ENCODE measurements around the gene PCF11. TPM values are rescaled to one million over a fixed set of nuclear protein-coding genes. Genes with fewer than 3 reads are reported as not detected.

PCF11 gene
- total RNA-seq, 1 donor from 2014 or later, result 46.7 TPM

- H3K27ac Mint-ChIP-seq (ENCODE audit: unreplicated experiment), result no peak overlapping the region
- H3K9me3 Mint-ChIP-seq (ENCODE audit: unreplicated experiment), result no peaks in the 10 kb centered on the region
- no peaks in the 10 kb centered on the region for H3K27me3 Mint-ChIP-seq (ENCODE audit: unreplicated experiment)
- no peak for TF ChIP-seq CTCF (IDR thresholded peaks at IDR 0.05; ENCODE audit: partially characterized antibody, unreplicated experiment)
- no peak overlapping the region for H3K4me3 Mint-ChIP-seq (ENCODE audit: unreplicated experiment)
- no peaks in the 10 kb centered on the region for H3K4me1 Mint-ChIP-seq (ENCODE audit: low read depth, unreplicated experiment)
- DNase-seq, result no peak
- H3K36me3 Mint-ChIP-seq (ENCODE audit: unreplicated experiment), result no peaks in the 10 kb centered on the region
Observed at GRCh38 chr11:83222499-83222898, 65.6 kb downstream of the PCF11 start.

GRCh38 chr11:83223457-83223856 is 66.5 kb downstream of the PCF11 start:
- Mint-ChIP-seq H3K4me3 (ENCODE audit: unreplicated experiment) (no peak overlapping the region), H3K9me3 (ENCODE audit: unreplicated experiment) (no peaks in the 10 kb centered on the region), H3K27ac (ENCODE audit: unreplicated experiment) (no peak overlapping the region), H3K4me1 (ENCODE audit: low read depth, unreplicated experiment) (no peaks in the 10 kb centered on the region), H3K36me3 (ENCODE audit: unreplicated experiment) (no peaks in the 10 kb centered on the region), H3K27me3 (ENCODE audit: unreplicated experiment) (no peaks in the 10 kb centered on the region)
- no peak for DNase-seq
- no peak for TF ChIP-seq CTCF (IDR thresholded peaks at IDR 0.05; ENCODE audit: partially characterized antibody, unreplicated experiment)

- no peaks in the 10 kb centered on the region for H3K27me3 Mint-ChIP-seq (ENCODE audit: unreplicated experiment)
- no peak for TF ChIP-seq CTCF (IDR thresholded peaks at IDR 0.05; ENCODE audit: partially characterized antibody, unreplicated experiment)
- H3K4me3 Mint-ChIP-seq (ENCODE audit: unreplicated experiment), result no peak overlapping the region
- H3K27ac Mint-ChIP-seq (ENCODE audit: unreplicated experiment), result no peak overlapping the region
- no peak for DNase-seq
- H3K9me3 Mint-ChIP-seq (ENCODE audit: unreplicated experiment), result no peaks in the 10 kb centered on the region
- peaks cover 3% of the 10 kb centered on the region for H3K4me1 Mint-ChIP-seq (ENCODE audit: low read depth, unreplicated experiment)
- H3K36me3 Mint-ChIP-seq (ENCODE audit: unreplicated experiment), result no peaks in the 10 kb centered on the region
Observed at GRCh38 chr11:83235825-83236224, 78.9 kb downstream of the PCF11 start.

Other genes with a start within 250 kb of the PCF11 start
- gene RAB30, start 85.2 kb upstream of the PCF11 start, total RNA-seq (ENCODE audit: unreplicated experiment), result 59.4 TPM
- 2.2 TPM for gene ANKRD42, start 36.6 kb downstream of the PCF11 start, total RNA-seq (ENCODE audit: unreplicated experiment)
- 61.3 TPM for gene CCDC90B, start 129.2 kb downstream of the PCF11 start, total RNA-seq (ENCODE audit: unreplicated experiment)